Muscle of leg (tissue), 11 donors: Measurements from ENCODE around the gene STXBP5L. TPM values are rescaled to one million over a fixed set of nuclear protein-coding genes. Genes with fewer than 3 reads are reported as not detected.
"Not testable (repeated sequence)": the region's sequence is repeated elsewhere in the genome, so short reads cannot be mapped to it uniquely, and the experiment has no call there.

ENCODE experiments used
- DNase-seq: peaks from one replicate; pipeline ENCODE4 v3.0.0; 2013
- H3K27ac ChIP-seq: one replicate; pipeline ENCODE4 v1.5.1; 2013; ENCODE audit warnings: mild to moderate bottlenecking, low read length, control low read depth
- H3K27me3 ChIP-seq: one replicate; pipeline ENCODE4 v1.6.1; 2013; ENCODE audit warnings: low read length; ENCODE audit not compliant: control insufficient read depth, insufficient read depth
- H3K36me3 ChIP-seq: one replicate; pipeline ENCODE4 v1.6.1; 2013; ENCODE audit warnings: low read length; ENCODE audit not compliant: control insufficient read depth, insufficient read depth
- H3K4me1 ChIP-seq: one replicate; pipeline ENCODE4 v1.6.1; 2013; ENCODE audit warnings: low read length; ENCODE audit not compliant: control insufficient read depth, insufficient read depth
- H3K4me3 ChIP-seq: one replicate; pipeline ENCODE4 v1.5.1; 2013; ENCODE audit warnings: low read length, control low read depth
- H3K9me3 ChIP-seq: replicated peaks from 2 replicates; pipeline ENCODE4 v1.6.1; 2013; ENCODE audit warnings: low read depth, low read length; ENCODE audit not compliant: control insufficient read depth
- WGBS: methylation state at CpG from one replicate; pipeline ENCODE4 v1.1.5; 2013; ENCODE audit warnings: missing lambda C conversion rate; ENCODE audit not compliant: insufficient coverage; 5-methylcytosine and 5-hydroxymethylcytosine counted together
- polyA plus RNA-seq, 8 donors: library from polyadenylated mRNA; unstranded; fragments of 120-200 nt; gene quantifications; one replicate each; pipeline versions ENCODE4 v1.2.1 to v1.2.3, GENCODE V29; 2013; ENCODE audit warnings: inconsistent platforms in 1 of 8, low replicate concordance in 1 of 8; ENCODE audit not compliant: insufficient read length in 8 of 8, insufficient read depth in 1 of 8
- total RNA-seq: library from RNA; stranded (reverse); fragments of 120-200 nt; gene quantifications from one replicate; pipeline ENCODE4 v1.2.4, GENCODE V29; 2013

STXBP5L gene
- total and polyA plus RNA-seq, 9 donors, result under 0.01 to 0.09 (median 0.01) TPM; not detected in 1

DNA sequence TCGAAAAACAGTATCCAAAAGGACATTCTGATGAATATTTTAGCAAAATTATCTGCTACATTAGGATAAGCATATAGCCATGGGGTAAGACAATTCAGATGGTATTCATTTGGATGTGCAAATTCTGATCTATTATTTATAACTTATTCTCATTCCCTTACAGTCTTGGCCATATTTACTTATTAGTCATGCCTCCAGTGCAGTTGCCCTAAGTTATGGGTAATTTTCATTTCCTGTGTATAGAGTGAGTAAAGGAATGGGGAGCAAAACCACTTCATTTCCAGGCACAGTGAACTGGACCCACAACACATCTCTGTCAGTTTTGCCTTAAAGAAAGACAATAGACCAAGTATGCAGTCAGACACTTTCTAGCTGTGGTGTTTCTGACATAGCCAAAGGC, 503.5 kb downstream of the STXBP5L start:
- Histone ChIP-seq H3K4me3 (no peak overlapping the region), H3K9me3 (no peaks in the 10 kb centered on the region), H3K4me1 (no peaks in the 10 kb centered on the region), H3K36me3 (no peaks in the 10 kb centered on the region), H3K27ac (no peak overlapping the region), H3K27me3 (no peaks in the 10 kb centered on the region)
- WGBS, result no CpG with 5 or more reads among the region's 1 CpG
- no peak for DNase-seq

GRCh38 chr3:121414924-121415323, 506.9 kb downstream of the STXBP5L start:
- no peaks in the 10 kb centered on the region for H3K27me3 ChIP-seq
- no peak for DNase-seq
- no peak overlapping the region for H3K4me3 ChIP-seq
- WGBS, result 86% methylated on average over 1 of the region's 2 CpGs
- H3K4me1 ChIP-seq, result no peaks in the 10 kb centered on the region
- H3K9me3 ChIP-seq, result no peaks in the 10 kb centered on the region
- no peaks in the 10 kb centered on the region for H3K36me3 ChIP-seq
- H3K27ac ChIP-seq, result no peak overlapping the region

GRCh38 chr3:121418182-121418581, 510.2 kb downstream of the STXBP5L start:
- Histone ChIP-seq H3K27ac (no peak overlapping the region), H3K36me3 (no peaks in the 10 kb centered on the region), H3K27me3 (no peaks in the 10 kb centered on the region), H3K4me1 (no peaks in the 10 kb centered on the region), H3K4me3 (no peak overlapping the region), H3K9me3 (no peaks in the 10 kb centered on the region)
- WGBS, result 91% methylated on average over 6 of the region's 6 CpGs
- no peak for DNase-seq

- no peak overlapping the region for H3K27ac ChIP-seq
- no peaks in the 10 kb centered on the region for H3K4me1 ChIP-seq
- no peaks in the 10 kb centered on the region for H3K36me3 ChIP-seq
- H3K27me3 ChIP-seq, result no peaks in the 10 kb centered on the region
- DNase-seq, result no peak
- H3K9me3 ChIP-seq, result no peaks in the 10 kb centered on the region
- no peak overlapping the region for H3K4me3 ChIP-seq
These were observed 516.5 kb downstream of the STXBP5L start for GRCh38 chr3:121424549-121424948.

- no peak overlapping the region for H3K4me3 ChIP-seq
- H3K4me1 ChIP-seq, result no peaks in the 10 kb centered on the region
- H3K27ac ChIP-seq, result no peak overlapping the region
- no peaks in the 10 kb centered on the region for H3K27me3 ChIP-seq
- DNase-seq, result no peak
- H3K9me3 ChIP-seq, result no peaks in the 10 kb centered on the region
- H3K36me3 ChIP-seq, result no peaks in the 10 kb centered on the region
These were observed 522.7 kb downstream of the STXBP5L start for GRCh38 chr3:121430664-121431215.

DNA sequence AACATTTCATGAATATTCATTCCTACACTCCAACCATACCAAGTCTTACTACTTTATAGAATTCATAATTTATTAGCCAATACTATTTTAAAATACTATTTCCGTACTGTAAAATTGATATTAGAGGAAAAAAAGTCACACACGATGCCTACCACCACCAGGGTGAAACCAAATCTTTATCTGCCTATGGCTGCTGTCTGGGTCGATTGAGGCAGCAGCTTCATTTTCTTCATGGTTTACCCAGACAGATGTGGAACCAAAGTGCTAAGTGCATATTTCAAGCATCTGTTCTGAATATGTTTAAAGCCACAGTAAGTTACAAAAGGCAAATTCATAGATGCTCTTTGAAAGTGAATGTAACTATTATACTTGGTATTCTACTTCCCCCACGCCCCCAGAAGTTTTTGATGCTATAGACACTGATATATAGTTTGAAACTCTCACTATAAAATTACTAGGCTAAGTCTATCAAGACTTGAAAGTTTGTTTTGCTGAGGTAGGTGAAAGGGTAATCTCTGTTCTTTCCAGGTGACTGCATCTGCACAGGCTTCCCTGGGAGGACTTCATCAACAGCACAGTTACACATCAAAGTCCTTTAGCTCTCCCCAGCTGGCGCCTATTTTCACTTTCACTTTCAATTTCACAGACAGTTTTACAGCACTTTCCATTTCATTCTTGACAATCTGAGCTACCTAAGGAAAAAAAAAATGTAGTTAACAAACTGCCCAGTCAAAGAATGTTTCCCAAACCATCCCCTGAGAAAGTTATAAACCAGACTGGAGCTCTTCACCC, 523.9 kb downstream of the STXBP5L start:
- peak; percentile 65 for DNase-seq
- H3K4me1 ChIP-seq, result no peaks in the 10 kb centered on the region
- H3K27ac ChIP-seq, result no peak overlapping the region
- no peaks in the 10 kb centered on the region for H3K27me3 ChIP-seq
- H3K9me3 ChIP-seq, result no peaks in the 10 kb centered on the region
- no peaks in the 10 kb centered on the region for H3K36me3 ChIP-seq
- no peak overlapping the region for H3K4me3 ChIP-seq
- WGBS, result 67% methylated on average over 1 of the region's 5 CpGs

DNA sequence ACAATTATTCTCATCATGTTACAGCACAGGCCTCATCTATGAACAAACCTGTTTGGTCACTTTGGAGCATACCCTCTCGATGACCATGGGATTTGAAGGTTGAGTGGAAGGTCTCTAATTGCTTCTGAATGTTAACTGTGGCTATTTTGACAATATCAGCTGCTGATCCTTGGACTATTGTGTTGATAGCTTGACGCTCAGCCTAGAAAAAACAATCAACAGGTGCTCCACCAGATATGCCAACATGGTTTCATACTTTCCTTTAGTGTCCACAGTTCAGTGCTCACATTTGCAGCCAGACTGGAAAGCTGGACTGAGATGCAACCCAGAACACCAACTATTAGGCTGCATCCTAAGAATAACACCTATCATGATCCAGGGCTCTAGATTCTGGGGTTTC, 528.1 kb downstream of the STXBP5L start:
- Histone ChIP-seq H3K36me3 (no peaks in the 10 kb centered on the region), H3K9me3 (no peaks in the 10 kb centered on the region), H3K4me3 (no peak overlapping the region), H3K4me1 (no peaks in the 10 kb centered on the region), H3K27ac (no peak overlapping the region), H3K27me3 (no peaks in the 10 kb centered on the region)
- DNase-seq, result no peak
- 100% methylated on average over 2 of the region's 2 CpGs for WGBS

GRCh38 chr3:121436641-121437040, 528.6 kb downstream of the STXBP5L start:
- Histone ChIP-seq H3K4me1 (no peaks in the 10 kb centered on the region), H3K9me3 (no peaks in the 10 kb centered on the region), H3K4me3 (no peak overlapping the region), H3K36me3 (no peaks in the 10 kb centered on the region), H3K27ac (no peak overlapping the region), H3K27me3 (no peaks in the 10 kb centered on the region)
- no CpG with 5 or more reads among the region's 3 CpGs for WGBS
- DNase-seq, result peak; percentile 29

DNA sequence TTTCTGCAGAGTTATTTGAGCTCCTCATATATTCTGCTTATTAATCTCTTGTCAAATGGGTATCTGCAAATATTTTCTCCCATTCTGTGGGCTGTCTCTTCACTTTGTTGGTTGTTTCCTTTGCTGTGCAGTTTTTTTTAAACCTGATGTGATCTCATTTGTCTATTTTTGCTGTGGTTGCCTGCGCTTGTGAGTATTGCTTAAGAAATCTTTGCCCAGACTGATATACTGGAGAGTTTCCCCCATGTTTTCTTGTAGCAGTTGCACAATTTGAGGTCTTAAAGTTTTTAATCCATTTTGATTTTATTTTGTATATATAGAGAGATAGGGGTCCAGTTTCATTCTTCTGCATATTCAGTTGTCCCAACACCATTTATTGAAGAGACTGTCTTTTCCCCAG, 535.5 kb downstream of the STXBP5L start:
- no peaks in the 10 kb centered on the region for H3K27me3 ChIP-seq
- no peak overlapping the region for H3K4me3 ChIP-seq
- H3K9me3 ChIP-seq, result no peaks in the 10 kb centered on the region
- H3K36me3 ChIP-seq, result no peaks in the 10 kb centered on the region
- no peak for DNase-seq
- no peak overlapping the region for H3K27ac ChIP-seq
- no CpG with 5 or more reads among the region's 1 CpG for WGBS
- no peaks in the 10 kb centered on the region for H3K4me1 ChIP-seq

DNA sequence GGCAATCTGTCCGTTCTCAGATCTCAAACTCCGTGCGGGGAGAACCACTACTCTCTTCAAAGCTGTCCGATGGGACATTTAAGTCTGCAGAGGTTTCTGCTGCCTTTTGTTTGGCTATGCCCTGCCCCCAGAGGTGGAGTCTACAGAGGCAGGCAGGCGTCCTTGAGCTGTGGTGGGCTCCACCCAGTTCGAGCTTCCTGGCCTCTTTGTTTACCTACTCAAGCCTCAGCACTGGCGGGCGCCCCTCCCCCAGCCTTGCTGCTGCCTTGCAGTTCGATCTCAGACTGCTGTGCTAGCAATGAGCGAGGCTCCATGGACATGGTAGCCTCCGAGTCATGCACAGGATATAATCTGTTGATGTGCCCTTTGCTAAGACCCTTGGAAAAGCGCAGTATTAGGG, 543.7 kb downstream of the STXBP5L start:
- H3K4me1 ChIP-seq, H3K9me3 ChIP-seq, H3K27me3 ChIP-seq, H3K27ac ChIP-seq, H3K36me3 ChIP-seq, DNase-seq, H3K4me3 ChIP-seq: not testable (repeated sequence)
- 84% methylated on average over 9 of the region's 12 CpGs for WGBS

DNA sequence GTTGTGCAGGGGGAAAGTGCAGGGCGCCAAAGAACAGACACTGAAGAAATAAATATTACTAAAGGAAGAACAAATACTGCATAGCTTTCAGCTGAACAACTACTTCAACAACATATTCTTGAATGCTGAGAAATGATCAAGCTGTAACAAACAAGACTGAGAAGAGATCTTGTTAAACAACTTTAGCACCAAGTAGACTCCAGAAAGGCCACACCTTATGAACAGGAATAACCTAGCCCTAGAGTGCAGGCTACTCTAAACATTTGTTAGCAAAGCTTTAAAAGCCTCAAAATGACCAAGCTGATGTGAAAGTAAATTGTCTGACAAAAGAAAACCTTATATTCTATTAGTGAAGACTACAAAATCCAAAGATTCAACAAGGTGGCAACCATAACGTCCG, 554.6 kb downstream of the STXBP5L start:
- H3K9me3 ChIP-seq, result no peaks in the 10 kb centered on the region
- no peaks in the 10 kb centered on the region for H3K4me1 ChIP-seq
- no peaks in the 10 kb centered on the region for H3K27me3 ChIP-seq
- H3K36me3 ChIP-seq, result peaks cover 7% of the 10 kb centered on the region
- no peak for DNase-seq
- WGBS, result no CpG with 5 or more reads among the region's 3 CpGs
- no peak overlapping the region for H3K27ac ChIP-seq
- no peak overlapping the region for H3K4me3 ChIP-seq
